Measurements from ENCODE around the gene MAVS. TPM values are rescaled to one million over a fixed set of nuclear protein-coding genes. Genes with fewer than 3 reads are reported as not detected.

MAVS gene
- 14.6 TPM for total RNA-seq

GRCh38 chr20:3846740-3847428, at the start of gene MAVS:
Gene MAVS, plus strand, starts transcription at chr20:3846834. Its CDS starts 7,791 bp downstream, at chr20:3854625.
- Histone ChIP-seq H3K4me1 (ENCODE audit: control insufficient read depth in 3 of 3, insufficient read depth in 3 of 3, low read length in 3 of 3) (peaks cover 11 to 27% (median 22%) of the 10 kb centered on the region in 3 donors), H3K4me3 (ENCODE audit: low read length in 3 of 3) (peak within 1 kb of the TSS; percentile 89 to 97 (median 93)), H3K27ac (ENCODE audit: low read depth, low read length) (peak within 1 kb of the TSS; percentile 93), H3K36me3 (ENCODE audit: control insufficient read depth in 3 of 3, insufficient read depth in 3 of 3, low read length in 3 of 3) (peaks cover 0 to 2% (median 0%) of the 10 kb centered on the region in 3 donors), H3K9ac (ENCODE audit: low read depth in 1 of 3, low read length in 3 of 3) (peak within 1 kb of the TSS; percentile 98 to 99 (median 99)), H3K9me3 (ENCODE audit: control insufficient read depth in 3 of 3, low read length in 3 of 3) (no peaks in the 10 kb centered on the region), H3K27me3 (ENCODE audit: control insufficient read depth in 3 of 3, insufficient read depth in 3 of 3, low read length in 3 of 3) (no peaks in the 10 kb centered on the region)

- H3K27ac ChIP-seq (ENCODE audit: low read depth, low read length) = no peak overlapping the region
- H3K9me3 ChIP-seq (ENCODE audit: control insufficient read depth in 3 of 3, low read length in 3 of 3) = no peaks in the 10 kb centered on the region
- no peaks in the 10 kb centered on the region for H3K27me3 ChIP-seq (ENCODE audit: control insufficient read depth in 3 of 3, insufficient read depth in 3 of 3, low read length in 3 of 3)
- H3K4me3 ChIP-seq (ENCODE audit: low read length in 3 of 3) = peak overlapping the region; percentile 54 to 69 (median 56)
- H3K4me1 ChIP-seq (ENCODE audit: control insufficient read depth in 3 of 3, insufficient read depth in 3 of 3, low read length in 3 of 3) = peaks cover 8 to 27% (median 15%) of the 10 kb centered on the region in 3 donors
- H3K36me3 ChIP-seq (ENCODE audit: control insufficient read depth in 3 of 3, insufficient read depth in 3 of 3, low read length in 3 of 3) = peaks cover 9 to 14% (median 10%) of the 10 kb centered on the region in 3 donors
- peak overlapping the region in 1 of 3 donors; percentile 66 for H3K9ac ChIP-seq (ENCODE audit: low read depth in 1 of 3, low read length in 3 of 3)
Observed at GRCh38 chr20:3797226-3797545, 49.4 kb upstream of the MAVS start.

- peak overlapping the region in 1 of 3 donors; percentile 66 for H3K9ac ChIP-seq (ENCODE audit: low read depth in 1 of 3, low read length in 3 of 3)
- H3K4me3 ChIP-seq (ENCODE audit: low read length in 3 of 3) = peak overlapping the region; percentile 6 to 69 (median 56)
- peaks cover 10 to 20% (median 12%) of the 10 kb centered on the region in 3 donors for H3K36me3 ChIP-seq (ENCODE audit: control insufficient read depth in 3 of 3, insufficient read depth in 3 of 3, low read length in 3 of 3)
- H3K9me3 ChIP-seq (ENCODE audit: control insufficient read depth in 3 of 3, low read length in 3 of 3) = no peaks in the 10 kb centered on the region
- peak overlapping the region; percentile 12 for H3K27ac ChIP-seq (ENCODE audit: low read depth, low read length)
- peaks cover 8 to 27% (median 15%) of the 10 kb centered on the region in 3 donors for H3K4me1 ChIP-seq (ENCODE audit: control insufficient read depth in 3 of 3, insufficient read depth in 3 of 3, low read length in 3 of 3)
- H3K27me3 ChIP-seq (ENCODE audit: control insufficient read depth in 3 of 3, insufficient read depth in 3 of 3, low read length in 3 of 3) = no peaks in the 10 kb centered on the region
Observed at GRCh38 chr20:3797592-3798372, 48.9 kb upstream of the MAVS start.

- H3K27me3 ChIP-seq (ENCODE audit: control insufficient read depth in 3 of 3, insufficient read depth in 3 of 3, low read length in 3 of 3) = no peaks in the 10 kb centered on the region
- peaks cover 10 to 25% (median 16%) of the 10 kb centered on the region in 3 donors for H3K36me3 ChIP-seq (ENCODE audit: control insufficient read depth in 3 of 3, insufficient read depth in 3 of 3, low read length in 3 of 3)
- peak overlapping the region in 1 of 3 donors; percentile 16 for H3K9ac ChIP-seq (ENCODE audit: low read depth in 1 of 3, low read length in 3 of 3)
- no peaks in the 10 kb centered on the region for H3K9me3 ChIP-seq (ENCODE audit: control insufficient read depth in 3 of 3, low read length in 3 of 3)
- H3K4me1 ChIP-seq (ENCODE audit: control insufficient read depth in 3 of 3, insufficient read depth in 3 of 3, low read length in 3 of 3) = peaks cover 8 to 27% (median 15%) of the 10 kb centered on the region in 3 donors
- no peak overlapping the region for H3K4me3 ChIP-seq (ENCODE audit: low read length in 3 of 3)
- H3K27ac ChIP-seq (ENCODE audit: low read depth, low read length) = peak overlapping the region; percentile 12
Observed at GRCh38 chr20:3798373-3798768, 48.3 kb upstream of the MAVS start.

- H3K9ac ChIP-seq (ENCODE audit: low read depth in 1 of 3, low read length in 3 of 3) = peak overlapping the region in 1 of 3 donors; percentile 54
- no peaks in the 10 kb centered on the region for H3K27me3 ChIP-seq (ENCODE audit: control insufficient read depth in 3 of 3, insufficient read depth in 3 of 3, low read length in 3 of 3)
- H3K9me3 ChIP-seq (ENCODE audit: control insufficient read depth in 3 of 3, low read length in 3 of 3) = no peaks in the 10 kb centered on the region
- H3K4me1 ChIP-seq (ENCODE audit: control insufficient read depth in 3 of 3, insufficient read depth in 3 of 3, low read length in 3 of 3) = peaks cover 8 to 27% (median 15%) of the 10 kb centered on the region in 3 donors
- peaks cover 10 to 30% (median 16%) of the 10 kb centered on the region in 3 donors for H3K36me3 ChIP-seq (ENCODE audit: control insufficient read depth in 3 of 3, insufficient read depth in 3 of 3, low read length in 3 of 3)
- H3K27ac ChIP-seq (ENCODE audit: low read depth, low read length) = peak overlapping the region; percentile 12
- H3K4me3 ChIP-seq (ENCODE audit: low read length in 3 of 3) = no peak overlapping the region
Observed at GRCh38 chr20:3798908-3799248, 47.8 kb upstream of the MAVS start.

GRCh38 chr20:3800256-3800877, 46.3 kb upstream of the MAVS start:
- Histone ChIP-seq H3K4me1 (ENCODE audit: control insufficient read depth in 3 of 3, insufficient read depth in 3 of 3, low read length in 3 of 3) (peaks cover 8 to 27% (median 13%) of the 10 kb centered on the region in 3 donors), H3K27ac (ENCODE audit: low read depth, low read length) (no peak overlapping the region), H3K36me3 (ENCODE audit: control insufficient read depth in 3 of 3, insufficient read depth in 3 of 3, low read length in 3 of 3) (peaks cover 16 to 36% (median 18%) of the 10 kb centered on the region in 3 donors), H3K9me3 (ENCODE audit: control insufficient read depth in 3 of 3, low read length in 3 of 3) (no peaks in the 10 kb centered on the region), H3K9ac (ENCODE audit: low read depth in 1 of 3, low read length in 3 of 3) (peak overlapping the region in 1 of 3 donors; percentile 51), H3K27me3 (ENCODE audit: control insufficient read depth in 3 of 3, insufficient read depth in 3 of 3, low read length in 3 of 3) (no peaks in the 10 kb centered on the region), H3K4me3 (ENCODE audit: low read length in 3 of 3) (no peak overlapping the region)

GRCh38 chr20:3800878-3801260, 45.8 kb upstream of the MAVS start:
- H3K4me3 ChIP-seq (ENCODE audit: low read length in 3 of 3) = no peak overlapping the region
- H3K9me3 ChIP-seq (ENCODE audit: control insufficient read depth in 3 of 3, low read length in 3 of 3) = no peaks in the 10 kb centered on the region
- peaks cover 11 to 28% (median 12%) of the 10 kb centered on the region in 3 donors for H3K4me1 ChIP-seq (ENCODE audit: control insufficient read depth in 3 of 3, insufficient read depth in 3 of 3, low read length in 3 of 3)
- H3K27me3 ChIP-seq (ENCODE audit: control insufficient read depth in 3 of 3, insufficient read depth in 3 of 3, low read length in 3 of 3) = no peaks in the 10 kb centered on the region
- H3K27ac ChIP-seq (ENCODE audit: low read depth, low read length) = no peak overlapping the region
- peaks cover 16 to 36% (median 18%) of the 10 kb centered on the region in 3 donors for H3K36me3 ChIP-seq (ENCODE audit: control insufficient read depth in 3 of 3, insufficient read depth in 3 of 3, low read length in 3 of 3)
- H3K9ac ChIP-seq (ENCODE audit: low read depth in 1 of 3, low read length in 3 of 3) = no peak overlapping the region

GRCh38 chr20:3801299-3801698, 45.3 kb upstream of the MAVS start:
- no peak overlapping the region for H3K9ac ChIP-seq (ENCODE audit: low read depth in 1 of 3, low read length in 3 of 3)
- no peak overlapping the region for H3K4me3 ChIP-seq (ENCODE audit: low read length in 3 of 3)
- H3K27ac ChIP-seq (ENCODE audit: low read depth, low read length) = no peak overlapping the region
- H3K27me3 ChIP-seq (ENCODE audit: control insufficient read depth in 3 of 3, insufficient read depth in 3 of 3, low read length in 3 of 3) = no peaks in the 10 kb centered on the region
- peaks cover 15 to 32% (median 16%) of the 10 kb centered on the region in 3 donors for H3K4me1 ChIP-seq (ENCODE audit: control insufficient read depth in 3 of 3, insufficient read depth in 3 of 3, low read length in 3 of 3)
- H3K36me3 ChIP-seq (ENCODE audit: control insufficient read depth in 3 of 3, insufficient read depth in 3 of 3, low read length in 3 of 3) = peaks cover 16 to 36% (median 18%) of the 10 kb centered on the region in 3 donors
- no peaks in the 10 kb centered on the region for H3K9me3 ChIP-seq (ENCODE audit: control insufficient read depth in 3 of 3, low read length in 3 of 3)

GRCh38 chr20:3801846-3802245, 44.8 kb upstream of the MAVS start:
- H3K4me3 ChIP-seq (ENCODE audit: low read length in 3 of 3) = no peak overlapping the region

More at GRCh38 chr20:3801846-3802245, 44.8 kb upstream of the MAVS start:
- H3K9me3 ChIP-seq (ENCODE audit: control insufficient read depth in 3 of 3, low read length in 3 of 3) = no peaks in the 10 kb centered on the region
- H3K4me1 ChIP-seq (ENCODE audit: control insufficient read depth in 3 of 3, insufficient read depth in 3 of 3, low read length in 3 of 3) = peaks cover 15 to 30% (median 15%) of the 10 kb centered on the region in 3 donors
- H3K27ac ChIP-seq (ENCODE audit: low read depth, low read length) = no peak overlapping the region
- peaks cover 16 to 36% (median 18%) of the 10 kb centered on the region in 3 donors for H3K36me3 ChIP-seq (ENCODE audit: control insufficient read depth in 3 of 3, insufficient read depth in 3 of 3, low read length in 3 of 3)
- no peaks in the 10 kb centered on the region for H3K27me3 ChIP-seq (ENCODE audit: control insufficient read depth in 3 of 3, insufficient read depth in 3 of 3, low read length in 3 of 3)
- no peak overlapping the region for H3K9ac ChIP-seq (ENCODE audit: low read depth in 1 of 3, low read length in 3 of 3)

All from skeletal muscle tissue (tissue), 4 donors.